NCI-H748 (cell line): ENCODE data around the gene SCN3A.

Experiments used
- DNase-seq: peaks from one replicate; lab custom pipeline; 2025; ENCODE audit not compliant: unreplicated experiment; lab: John Stamatoyannopoulos, UW

Gene SCN3A

GRCh38 chr2:165203689-165204559 is at the start of gene SCN3A:
SCN3A (minus strand) TSS chr2:165204050; CDS start chr2:165176394, 27,656 bp downstream.
- DNase-seq = peak; percentile 94

- DNase-seq = no peak
Observed at GRCh38 chr2:165253178-165253577, 49.3 kb upstream of the SCN3A start.

GRCh38 chr2:165251366-165251765 is 47.5 kb upstream of the SCN3A start:
- DNase-seq = peak; percentile 87

GRCh38 chr2:165248238-165248637 is 44.4 kb upstream of the SCN3A start:
- DNase-seq = no peak

- peak; percentile 67 for DNase-seq
Observed at GRCh38 chr2:165245081-165245793, 41.4 kb upstream of the SCN3A start.

GRCh38 chr2:165240916-165241315 is 37.1 kb upstream of the SCN3A start:
- DNase-seq = peak; percentile 82

- peak; percentile 67 for DNase-seq
Observed at GRCh38 chr2:165239856-165240515, 36.1 kb upstream of the SCN3A start.

- peak; percentile 92 for DNase-seq
Observed at GRCh38 chr2:165239230-165239629, 35.4 kb upstream of the SCN3A start, which contains the start of gene SCN2A. SCN2A (plus strand) TSS chr2:165239414; CDS start chr2:165295824, 56,410 bp downstream.

- no peak for DNase-seq
Observed at GRCh38 chr2:165238295-165238694, 34.4 kb upstream of the SCN3A start.

- no peak for DNase-seq
Observed at GRCh38 chr2:165237056-165237455, 33.2 kb upstream of the SCN3A start.

GRCh38 chr2:165227571-165227970 is 23.7 kb upstream of the SCN3A start:
- no peak for DNase-seq

- no peak for DNase-seq
Observed at GRCh38 chr2:165224941-165225340, 21.1 kb upstream of the SCN3A start.

GRCh38 chr2:165219481-165219880 is 15.6 kb upstream of the SCN3A start:
- no peak for DNase-seq

- peak; percentile 46 for DNase-seq
Observed at GRCh38 chr2:165214093-165214492, 10.2 kb upstream of the SCN3A start.

- no peak for DNase-seq
Observed at GRCh38 chr2:165208094-165208493, 4.2 kb upstream of the SCN3A start.

- DNase-seq = no peak
Observed at GRCh38 chr2:165205865-165206264, 2.0 kb upstream of the SCN3A start.

GRCh38 chr2:165202239-165202638 is 1.6 kb downstream of the SCN3A start:
- peak; percentile 72 for DNase-seq

- peak; percentile 64 for DNase-seq
Observed at GRCh38 chr2:165198181-165198580, 5.7 kb downstream of the SCN3A start.

GRCh38 chr2:165197346-165197745 is 6.5 kb downstream of the SCN3A start:
- DNase-seq = peak; percentile 88

- no peak for DNase-seq
Observed at GRCh38 chr2:165196411-165196810, 7.4 kb downstream of the SCN3A start.

GRCh38 chr2:165193178-165193777 is 10.6 kb downstream of the SCN3A start:
- peak; percentile 92 for DNase-seq
